AG04449 (cell line): ENCODE results near the gene PTPRM.

Experiments used
- CTCF ChIA-PET: fragments of 350-600 bp; formaldehyde crosslinking; extraction: SDS; loops from one replicate; lab custom pipeline; 2021; ENCODE audit warnings: antibody characterized with exemption; lab: Yijun Ruan, JAX
- POLR2A ChIA-PET: fragments of 400-600, 350-600 bp; formaldehyde crosslinking; extraction: SDS; loops from one replicate; lab custom pipeline; 2020; ENCODE audit warnings: antibody characterized with exemption, inconsistent platforms; lab: Yijun Ruan, JAX
- DNase-seq: peaks from one replicate; pipeline ENCODE4 v3.0.0-alpha.2; 2010; ENCODE audit warnings: low read depth, low spot score
- H3K4me3 ChIP-seq: 2 replicates; pipeline ENCODE4 v1.5.1; 2011; ENCODE audit warnings: low read depth, mild to moderate bottlenecking, control low read depth, low read length
- CTCF ChIP-seq: IDR thresholded peaks from one replicate; pipeline ENCODE4 v1.5.1; 2011; ENCODE audit warnings: mild to moderate bottlenecking, moderate library complexity, low read length, control low read depth, inconsistent platforms; ENCODE audit not compliant: insufficient read depth; ENCODE audit errors: missing control alignments

The PTPRM gene

DNA sequence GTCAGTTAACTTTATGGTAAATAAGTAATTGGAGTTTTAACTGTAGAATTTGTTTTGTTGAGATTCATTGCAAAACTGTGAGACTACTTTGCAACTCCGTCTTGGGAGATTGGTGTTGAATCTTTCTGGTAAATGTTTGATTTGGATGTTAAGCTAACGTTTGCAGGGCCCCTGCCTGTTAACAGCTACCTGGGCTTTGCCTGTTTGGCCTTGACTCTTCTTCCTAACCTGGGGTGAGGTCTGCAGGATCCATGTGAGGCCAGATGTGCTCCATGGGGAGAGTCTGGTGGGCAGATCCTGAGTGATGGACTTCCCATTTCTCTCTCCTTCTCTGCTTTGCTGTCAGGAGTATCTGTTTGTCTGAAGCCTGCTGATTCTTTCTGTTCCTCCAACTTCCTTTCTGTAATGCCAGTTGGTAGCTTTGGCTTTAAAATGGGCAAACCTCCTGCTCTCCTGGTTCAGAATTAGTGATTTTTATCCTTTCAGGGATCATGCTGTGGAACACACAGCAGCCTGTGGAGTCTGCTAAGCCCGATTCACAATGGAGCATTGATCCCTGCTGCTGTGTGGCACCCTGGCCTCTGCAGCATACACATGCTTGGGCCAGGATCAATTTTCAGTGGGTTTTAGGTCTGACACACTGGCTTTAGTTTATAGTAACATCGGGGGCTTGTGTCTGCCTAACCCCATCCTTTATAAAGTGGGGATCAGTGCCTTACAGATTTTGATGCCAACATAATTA, 36.3 kb downstream of the PTPRM start:
- DNase-seq, result no peak
- POLR2A ChIA-PET, result no interaction called here
- CTCF ChIA-PET, result interaction anchor here (0.8 to 2.0 kb wide), 3 partner anchors 8 to 37 kb away, joined by 3 to 7 read pairs (median 6); partner anchors contain the start of gene PTPRM
- H3K4me3 ChIP-seq, result no peak overlapping the region
- TF ChIP-seq CTCF, result no peak

- ChIA-PET POLR2A (no interaction called here), CTCF (interaction anchor here (1.4 to 1.8 kb wide), 2 partner anchors 13 to 38 kb away, joined by 6 to 10 read pairs; partner anchors contain the start of gene PTPRM)
- no peak for TF ChIP-seq CTCF
- no peak overlapping the region for H3K4me3 ChIP-seq
- no peak for DNase-seq
Observed at GRCh38 chr18:7604361-7604760, 37.2 kb downstream of the PTPRM start.

DNA sequence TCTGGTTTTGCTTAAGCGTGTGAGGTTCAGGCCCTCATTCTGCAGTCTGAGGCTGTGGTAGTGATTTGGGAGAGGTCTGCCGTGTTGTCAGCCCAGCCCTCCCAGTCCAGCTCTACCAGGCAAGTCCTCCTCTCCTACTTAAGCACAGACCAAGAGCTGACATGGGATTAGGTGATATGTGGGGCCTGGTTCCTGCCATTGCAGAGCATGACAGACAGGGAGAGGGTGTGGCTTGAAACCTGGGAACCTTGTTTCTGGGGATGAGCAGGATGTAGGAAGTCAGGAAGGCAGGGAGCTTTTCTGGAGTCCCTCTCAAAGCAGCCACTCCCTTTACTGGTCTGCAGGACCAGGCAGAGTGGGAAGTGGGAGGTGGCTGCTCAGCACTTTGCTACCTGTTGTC, 38.6 kb downstream of the PTPRM start:
- POLR2A ChIA-PET, result no interaction called here
- no peak overlapping the region for H3K4me3 ChIP-seq
- TF ChIP-seq CTCF, result no peak
- no peak for DNase-seq
- CTCF ChIA-PET, result interaction anchor here (0.6 to 1.8 kb wide), 5 partner anchors 8 to 40 kb away, joined by 3 to 10 read pairs (median 3); partner anchors contain the start of gene PTPRM

DNA sequence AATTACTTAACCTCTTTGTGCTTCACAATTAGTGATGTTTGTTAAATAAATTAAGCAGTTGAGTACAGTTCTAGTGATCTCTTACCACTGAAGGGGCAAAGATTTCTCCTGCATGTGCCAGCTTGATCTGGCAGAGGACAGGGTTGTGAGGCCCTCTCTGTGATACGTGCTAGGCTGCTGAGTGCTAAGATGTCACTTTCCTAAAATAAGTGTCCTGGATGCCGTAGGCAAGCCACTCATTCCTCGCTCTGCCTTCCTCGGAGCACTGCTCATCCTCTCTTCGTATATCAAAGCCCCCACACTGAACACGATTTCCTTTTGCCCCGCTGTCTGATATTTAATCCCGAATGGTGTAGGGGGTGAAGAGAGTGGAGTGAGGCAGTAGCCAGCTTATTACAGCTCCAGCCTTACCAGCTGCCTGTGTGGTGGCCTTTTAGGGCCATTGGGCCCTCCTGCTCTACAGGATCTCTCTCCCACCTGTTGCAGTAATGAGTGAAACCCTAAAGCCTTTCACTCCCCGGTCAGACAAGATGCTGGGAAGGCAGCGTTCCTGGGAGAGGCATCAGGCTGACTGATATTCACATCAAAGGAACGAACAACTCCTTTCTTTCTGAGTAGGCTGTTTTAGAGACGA, 40.5 kb downstream of the PTPRM start:
- H3K4me3 ChIP-seq, result no peak overlapping the region
- ChIA-PET POLR2A (interaction anchor here (1.4 to 1.8 kb wide), 2 partner anchors 10 to 40 kb away, joined by 9 to 13 read pairs; partner anchors contain the start of gene PTPRM), CTCF (interaction anchor here (1.0 to 3.6 kb wide), 7 partner anchors 9 to 182 kb away, joined by 3 to 13 read pairs (median 5); partner anchors contain the start of gene PTPRM)
- no peak for TF ChIP-seq CTCF
- no peak for DNase-seq

GRCh38 chr18:7608174-7608550, 41.0 kb downstream of the PTPRM start:
- H3K4me3 ChIP-seq, result no peak overlapping the region
- POLR2A ChIA-PET, result interaction anchor here (0.7 to 1.8 kb wide), 3 partner anchors 9 to 41 kb away, joined by 3 to 13 read pairs (median 9); partner anchors contain the start of gene PTPRM
- no peak for DNase-seq
- no peak for TF ChIP-seq CTCF
- CTCF ChIA-PET, result interaction anchor here (0.9 to 3.6 kb wide), 6 partner anchors 9 to 781 kb away, joined by 3 to 13 read pairs (median 5); partner anchors contain the start of gene PTPRM
